T-cell (primary cell): Measurements from ENCODE around the gene ZFP2. TPM values are rescaled to one million over a fixed set of nuclear protein-coding genes. Genes with fewer than 3 reads are reported as not detected.
"Not testable (repeated sequence)": the region's sequence is repeated elsewhere in the genome, so short reads cannot be mapped to it uniquely, and the experiment has no call there.

ENCODE experiments used
- ATAC-seq, 4 experiments: fragments of 200-7000 bp in 3 of 4; fragments of 150-1000 bp in 1 of 4; cut with Tn5 transposase; replicated peaks in 1 of 4; 1 replicate in 3 of 4; 2 replicates in 1 of 4; pipeline ENCODE4 v1.10.0; 2021; ENCODE audit warnings: moderate library complexity in 3 of 4, mild to moderate bottlenecking in 2 of 4, moderate number of reproducible peaks in 1 of 4
- CTCF ChIA-PET, 2 donors: fragments of 300-600 bp; sonication (Branson Sonifier 250); formaldehyde crosslinking; loops; one replicate each; lab custom pipeline; 2022; ENCODE audit warnings: antibody characterized with exemption in 2 of 2; lab: Charles Lee
- POLR2A ChIA-PET, 2 donors: fragments of 300-600 bp; sonication (Branson Sonifier 250); formaldehyde crosslinking; loops; one replicate each; lab custom pipeline; 2022; ENCODE audit warnings: antibody characterized with exemption in 2 of 2; lab: Charles Lee
- DNase-seq, 35 experiments: peaks; one replicate each; pipeline versions ENCODE4 v3.0.0 to v3.0.0-alpha.2; 2013 to 2023
- H3K27ac ChIP-seq: one replicate; pipeline ENCODE4 v1.5.1; 2013; ENCODE audit warnings: low read length
- H3K27me3 ChIP-seq, 2 experiments: replicated peaks in 1 of 2; 1 replicate in 1 of 2; 2 replicates in 1 of 2; pipeline versions ENCODE4 v1.6.1 to v1.7.0; 2013; ENCODE audit warnings: low read length in 1 of 2, mixed read lengths in 1 of 2; ENCODE audit not compliant: control insufficient read depth in 2 of 2, insufficient read depth in 2 of 2; ENCODE audit errors: extremely low read depth in 1 of 2
- H3K36me3 ChIP-seq, 2 donors: 1 replicate in 1 of 2; 2 replicates in 1 of 2; pipeline versions ENCODE4 v1.6.1 to v1.7.0; 2013; ENCODE audit warnings: low read length in 1 of 2; ENCODE audit not compliant: control insufficient read depth in 2 of 2, insufficient read depth in 1 of 2; ENCODE audit errors: extremely low read depth in 1 of 2
- H3K4me1 ChIP-seq, 2 experiments: 1 replicate in 1 of 2; 2 replicates in 1 of 2; pipeline versions ENCODE4 v1.6.1 to v1.7.0; 2013; ENCODE audit warnings: low read length in 2 of 2, mixed read lengths in 1 of 2; ENCODE audit not compliant: insufficient read depth in 2 of 2, control insufficient read depth in 1 of 2; ENCODE audit errors: extremely low read depth in 1 of 2
- H3K4me3 ChIP-seq, 2 donors: 1 replicate in 1 of 2; 2 replicates in 1 of 2; pipeline versions ENCODE4 v1.5.1 to v1.7.0; 2013; ENCODE audit warnings: mild to moderate bottlenecking in 2 of 2, low read length in 1 of 2, moderate library complexity in 1 of 2; ENCODE audit not compliant: control insufficient read depth in 1 of 2; ENCODE audit errors: extremely low read depth in 1 of 2
- H3K9me3 ChIP-seq: 2 replicates; pipeline ENCODE4 v1.7.0; 2013
- H3K27ac Mint-ChIP-seq, 2 donors: one replicate each; pipeline ENCODE4 v1.8.0; 2020 to 2021; ENCODE audit warnings: mild to moderate bottlenecking in 2 of 2, mixed read lengths in 2 of 2
- H3K27me3 Mint-ChIP-seq, 2 donors: one replicate each; pipeline ENCODE4 v1.8.0; 2021 to 2022; ENCODE audit warnings: mixed read lengths in 2 of 2
- H3K36me3 Mint-ChIP-seq: one replicate; pipeline ENCODE4 v1.8.0; 2021; ENCODE audit warnings: mixed read lengths
- H3K4me1 Mint-ChIP-seq, 3 donors: one replicate each; pipeline ENCODE4 v1.8.0; 2020 to 2022; ENCODE audit warnings: mixed read lengths in 3 of 3, mild to moderate bottlenecking in 1 of 3
- H3K4me3 Mint-ChIP-seq, 3 donors: one replicate each; pipeline ENCODE4 v1.8.0; 2020 to 2022; ENCODE audit warnings: mild to moderate bottlenecking in 3 of 3, mixed read lengths in 3 of 3, moderate library complexity in 3 of 3
- H3K9me3 Mint-ChIP-seq, 3 donors: one replicate each; pipeline ENCODE4 v1.8.0; 2020 to 2022; ENCODE audit warnings: mixed read lengths in 3 of 3
- WGBS: methylation state at CpG from one replicate; pipeline ENCODE4 v1.1.5; 2013; ENCODE audit warnings: missing lambda C conversion rate; ENCODE audit not compliant: insufficient coverage; 5-methylcytosine and 5-hydroxymethylcytosine counted together
- total RNA-seq, 35 experiments: library from RNA in 6 of 35; stranded (reverse) in 6 of 35; fragments of 120-200 nt in 1 of 35; gene quantifications; one replicate each; pipeline versions ENCODE4 v1.2.1 to v1.2.4 and lab custom pipeline; 2013 to 2026

The ZFP2 gene
- total RNA-seq, 5 donors from 2014 or later (not counting 1 experiment from before 2014, with no cell fraction given) = 0.65 to 1.8 (median 1.1) TPM

GRCh38 chr5:178883115-178883694, 12.5 kb upstream of the ZFP2 start:
- H3K27ac ChIP-seq, POLR2A ChIA-PET, H3K27me3 Mint-ChIP-seq, H3K4me3 ChIP-seq, H3K4me1 Mint-ChIP-seq, DNase-seq, H3K4me1 ChIP-seq, ATAC-seq, H3K27me3 ChIP-seq, H3K4me3 Mint-ChIP-seq, CTCF ChIA-PET, H3K27ac Mint-ChIP-seq: not testable (repeated sequence)
- Histone ChIP-seq H3K36me3 (peaks cover 11 to 34% of the 10 kb centered on the region in 2 donors), H3K9me3 (peaks cover 20% of the 10 kb centered on the region)
- WGBS = no CpG with 5 or more reads among the region's 4 CpGs
- peaks cover 20 to 56% (median 53%) of the 10 kb centered on the region in 3 donors for H3K9me3 Mint-ChIP-seq
- peaks cover 91% of the 10 kb centered on the region for H3K36me3 Mint-ChIP-seq

- ChIA-PET CTCF (no interaction called here), POLR2A (no interaction called here)
- Histone ChIP-seq H3K4me1 (no peaks in the 10 kb centered on the region), H3K9me3 (peaks cover 20% of the 10 kb centered on the region), H3K4me3 (no peak overlapping the region), H3K27ac (no peak overlapping the region), H3K27me3 (no peaks in the 10 kb centered on the region), H3K36me3 (peaks cover 9 to 36% of the 10 kb centered on the region in 2 donors)
- ATAC-seq (no peak), DNase-seq (no peak)
- H3K4me3 Mint-ChIP-seq = no peak overlapping the region
- no CpG with 5 or more reads among the region's 6 CpGs for WGBS
- H3K36me3 Mint-ChIP-seq = peaks cover 90% of the 10 kb centered on the region
- no peak overlapping the region for H3K27ac Mint-ChIP-seq
- H3K9me3 Mint-ChIP-seq = peaks cover 23 to 57% (median 55%) of the 10 kb centered on the region in 3 donors
- H3K4me1 Mint-ChIP-seq = no peaks in the 10 kb centered on the region
- H3K27me3 Mint-ChIP-seq = no peaks in the 10 kb centered on the region
These were observed 11.8 kb upstream of the ZFP2 start for GRCh38 chr5:178883815-178884430.

- Histone ChIP-seq H3K4me1 (peaks cover 0 to 9% of the 10 kb centered on the region in 2 experiments), H3K4me3 (no peak overlapping the region), H3K9me3 (no peaks in the 10 kb centered on the region), H3K27me3 (peaks cover 0 to 8% of the 10 kb centered on the region in 2 experiments), H3K36me3 (no peaks in the 10 kb centered on the region), H3K27ac (no peak overlapping the region)
- Mint-ChIP-seq H3K4me3 (no peak overlapping the region), H3K27me3 (peaks cover 0 to 2% of the 10 kb centered on the region in 2 donors), H3K27ac (no peak overlapping the region), H3K9me3 (peaks cover 11 to 30% (median 18%) of the 10 kb centered on the region in 3 donors), H3K4me1 (peaks cover 4 to 7% (median 5%) of the 10 kb centered on the region in 3 donors), H3K36me3 (peaks cover 30% of the 10 kb centered on the region)
- WGBS = 63% methylated on average over 2 of the region's 5 CpGs
- ATAC-seq (no peak), DNase-seq (no peak)
- ChIA-PET POLR2A (interaction anchor here (0.6 kb wide), 2 partner anchors 12 to 106 kb away, joined by 3 to 4 read pairs; no protein-coding TSS in a partner anchor), CTCF (no interaction called here)
These were observed 3.6 kb downstream of the ZFP2 start for GRCh38 chr5:178899289-178899688.

GRCh38 chr5:178902849-178903248, 7.1 kb downstream of the ZFP2 start:
- H3K27me3 Mint-ChIP-seq = no peaks in the 10 kb centered on the region
- Histone ChIP-seq H3K27ac (no peak overlapping the region), H3K4me3 (no peak overlapping the region), H3K9me3 (no peaks in the 10 kb centered on the region), H3K27me3 (no peaks in the 10 kb centered on the region), H3K4me1 (no peaks in the 10 kb centered on the region), H3K36me3 (peaks cover 0 to 3% of the 10 kb centered on the region in 2 donors)
- H3K4me3 Mint-ChIP-seq = no peak overlapping the region
- 100% methylated on average over 1 of the region's 3 CpGs for WGBS
- peaks cover 11 to 31% (median 22%) of the 10 kb centered on the region in 3 donors for H3K9me3 Mint-ChIP-seq
- peaks cover 38% of the 10 kb centered on the region for H3K36me3 Mint-ChIP-seq
- ATAC-seq (no peak), DNase-seq (no peak)
- no peaks in the 10 kb centered on the region for H3K4me1 Mint-ChIP-seq
- H3K27ac Mint-ChIP-seq = no peak overlapping the region
- POLR2A ChIA-PET = no interaction called here
- CTCF ChIA-PET = no interaction called here

- Mint-ChIP-seq H3K4me3 (no peak overlapping the region), H3K27ac (no peak overlapping the region), H3K4me1 (no peaks in the 10 kb centered on the region), H3K27me3 (no peaks in the 10 kb centered on the region), H3K36me3 (peaks cover 63% of the 10 kb centered on the region), H3K9me3 (peaks cover 40 to 78% (median 73%) of the 10 kb centered on the region in 3 donors)
- DNase-seq = no peak
- Histone ChIP-seq H3K27ac (no peak overlapping the region), H3K36me3 (no peaks in the 10 kb centered on the region), H3K27me3 (no peaks in the 10 kb centered on the region), H3K4me3 (no peak overlapping the region), H3K9me3 (peaks cover 18% of the 10 kb centered on the region), H3K4me1 (no peaks in the 10 kb centered on the region)
- CTCF ChIA-PET = no interaction called here
- no peak for ATAC-seq
- WGBS = 80% methylated on average over 1 of the region's 11 CpGs
- POLR2A ChIA-PET = no interaction called here
These were observed 36.4 kb downstream of the ZFP2 start for GRCh38 chr5:178931846-178932760.

- CTCF ChIA-PET = no interaction called here
- Mint-ChIP-seq H3K27me3 (peaks cover 32 to 35% of the 10 kb centered on the region in 2 donors), H3K9me3 (peaks cover 39 to 69% (median 68%) of the 10 kb centered on the region in 3 donors), H3K27ac (no peak within 1 kb of the TSS), H3K4me3 (peak within 1 kb of the TSS in 1 of 3 donors; percentile 10), H3K4me1 (no peaks in the 10 kb centered on the region), H3K36me3 (peaks cover 23% of the 10 kb centered on the region)
- Histone ChIP-seq H3K9me3 (peaks cover 7% of the 10 kb centered on the region), H3K36me3 (no peaks in the 10 kb centered on the region), H3K4me1 (no peaks in the 10 kb centered on the region), H3K27ac (no peak within 1 kb of the TSS), H3K27me3 (peaks cover 0 to 37% of the 10 kb centered on the region in 2 experiments), H3K4me3 (peak within 1 kb of the TSS in 1 of 2 donors; percentile 53)
- ATAC-seq (no peak), DNase-seq (no peak)
- 21% methylated on average over 63 of the region's 69 CpGs for WGBS
- POLR2A ChIA-PET = no interaction called here
These were observed 45.1 kb downstream of the ZFP2 start, which contains the start of gene ZNF454 for GRCh38 chr5:178940569-178941360. Gene ZNF454 (plus strand): TSS chr5:178941198. CDS start chr5:178942792, 1,594 bp downstream.
